Gastroesophageal sphincter (tissue), 4 donors: ENCODE measurements around the gene HK2. TPM values are rescaled to one million over a fixed set of nuclear protein-coding genes. Genes with fewer than 3 reads are reported as not detected.

Experiments used
- ATAC-seq: fragments of 150-250 bp; one replicate; pipeline ENCODE4 v1.9.1; 2016; ENCODE audit warnings: mild to moderate bottlenecking, moderate library complexity
- H3K27ac ChIP-seq, 4 donors: fragments of 200-600 bp; sonication (generic) in 3 of 4; 1 replicate in 3 of 4; 2 replicates in 1 of 4; pipeline ENCODE4 v1.5.1; 2016 to 2019
- H3K27me3 ChIP-seq: fragments of 200-600 bp; sonication (generic); one replicate; pipeline ENCODE4 v1.5.1; 2019
- H3K36me3 ChIP-seq, 2 donors: fragments of 200-600 bp; sonication (generic); one replicate each; pipeline ENCODE4 v1.5.1; 2019; ENCODE audit warnings: control low read depth in 1 of 2
- H3K4me1 ChIP-seq, 3 donors: fragments of 200-600 bp; sonication (generic); 1 replicate in 2 of 3; 2 replicates in 1 of 3; pipeline ENCODE4 v1.5.1; 2016 to 2019; ENCODE audit warnings: control low read depth in 2 of 3
- H3K4me3 ChIP-seq, 2 donors: fragments of 200-600 bp; sonication (generic); one replicate each; pipeline ENCODE4 v1.5.1; 2019; ENCODE audit warnings: mild to moderate bottlenecking in 1 of 2, moderate library complexity in 1 of 2
- H3K9me3 ChIP-seq, 3 donors: fragments of 200-600 bp; sonication (generic); one replicate each; pipeline ENCODE4 v1.5.1; 2017 to 2019; ENCODE audit warnings: control low read depth in 2 of 3
- CTCF ChIP-seq, 4 experiments: fragments of 200-600 bp in 2 of 4; fragments of 450-650 bp in 2 of 4; sonication (generic) in 1 of 4; IDR thresholded peaks; one replicate each; pipeline ENCODE4 v1.5.1; 2017 to 2019; ENCODE audit warnings: antibody characterized with exemption in 4 of 4, mild to moderate bottlenecking in 2 of 4, moderate library complexity in 2 of 4
- EP300 ChIP-seq: sonication (generic); formaldehyde crosslinking; IDR thresholded peaks from one replicate; pipeline ENCODE4 v1.6.1; 2017; ENCODE audit warnings: antibody characterized with exemption, mild to moderate bottlenecking
- POLR2A ChIP-seq, 2 donors: fragments of 450-650 bp; IDR thresholded peaks; one replicate each; pipeline ENCODE4 v1.6.1; 2017; ENCODE audit warnings: antibody characterized with exemption in 2 of 2, mild to moderate bottlenecking in 2 of 2, moderate library complexity in 1 of 2
- POLR2AphosphoS5 ChIP-seq: sonication (generic); formaldehyde crosslinking; IDR thresholded peaks from one replicate; pipeline ENCODE4 v1.6.1; 2017; ENCODE audit warnings: antibody characterized with exemption
- WGBS, 2 donors: methylation state at CpG; one replicate each; pipeline ENCODE4 v1.1.5; 2018; ENCODE audit warnings: low coverage in 1 of 2; 5-methylcytosine and 5-hydroxymethylcytosine counted together
- total RNA-seq, 4 donors: library from RNA; depleted of rRNA; stranded (reverse); fragments of >200 nt; gene quantifications; one replicate each; pipeline ENCODE4 v1.1.0, GENCODE V29; 2016

HK2 gene
- total RNA-seq, 4 donors from 2014 or later = 0.82 to 6.1 (median 2.1) TPM

- ATAC-seq = no peak
- Histone ChIP-seq H3K27ac (no peak overlapping the region), H3K36me3 (peaks cover 0 to 95% of the 10 kb centered on the region in 2 donors), H3K27me3 (no peaks in the 10 kb centered on the region), H3K4me3 (no peak overlapping the region), H3K9me3 (no peaks in the 10 kb centered on the region), H3K4me1 (no peaks in the 10 kb centered on the region)
- WGBS, 2 donors = 96 to 100% methylated on average over 2 to 4 of the region's 4 CpGs
- TF ChIP-seq POLR2A (IDR thresholded peaks at IDR 0.05) (no peak), POLR2AphosphoS5 (no peak), EP300 (no peak), CTCF (IDR thresholded peaks at IDR 0.05) (no peak)
These were observed 48.4 kb downstream of the HK2 start for GRCh38 chr2:74882299-74882687.

DNA sequence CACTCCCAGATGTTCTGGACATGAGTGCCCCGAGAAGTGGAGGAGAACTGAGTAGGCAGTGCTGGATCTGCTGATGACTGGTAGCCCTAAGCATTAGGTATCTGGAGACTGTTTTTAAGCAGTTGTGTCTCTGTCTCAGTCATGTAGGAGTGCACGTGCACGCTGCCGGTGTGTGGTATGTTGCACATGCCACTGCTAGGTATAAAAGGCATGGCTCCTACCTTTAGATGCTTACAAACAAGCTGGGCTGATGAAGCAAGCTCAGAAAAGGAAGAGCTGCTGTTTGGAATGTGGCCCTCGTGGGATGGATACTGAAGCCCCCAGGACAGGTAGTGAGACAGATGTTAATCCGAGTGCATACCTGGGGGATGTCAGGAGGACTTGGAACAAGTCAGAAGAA lies 49.1 kb downstream of the HK2 start:
- peaks cover 0 to 95% of the 10 kb centered on the region in 2 donors for H3K36me3 ChIP-seq
- no peaks in the 10 kb centered on the region for H3K9me3 ChIP-seq
- H3K27ac ChIP-seq = no peak overlapping the region
- TF ChIP-seq EP300 = no peak
- H3K4me1 ChIP-seq = no peaks in the 10 kb centered on the region
- no peaks in the 10 kb centered on the region for H3K27me3 ChIP-seq
- no peak overlapping the region for H3K4me3 ChIP-seq
- no peak for ATAC-seq
- WGBS, 2 donors = 76 to 87% methylated on average over 2 to 3 of the region's 6 CpGs

GRCh38 chr2:74884118-74884762 lies 50.3 kb downstream of the HK2 start:
- no peaks in the 10 kb centered on the region for H3K9me3 ChIP-seq
- no peaks in the 10 kb centered on the region for H3K4me1 ChIP-seq
- peaks cover 0 to 95% of the 10 kb centered on the region in 2 donors for H3K36me3 ChIP-seq
- WGBS, 2 donors = 63 to 93% methylated on average over 2 to 3 of the region's 5 CpGs
- H3K27me3 ChIP-seq = no peaks in the 10 kb centered on the region
- no peak for TF ChIP-seq POLR2A (IDR thresholded peaks at IDR 0.05)
- no peak for TF ChIP-seq EP300
- TF ChIP-seq POLR2AphosphoS5 = no peak
- no peak for TF ChIP-seq CTCF (IDR thresholded peaks at IDR 0.05)
- no peak overlapping the region for H3K27ac ChIP-seq
- no peak for ATAC-seq
- no peak overlapping the region for H3K4me3 ChIP-seq

- Histone ChIP-seq H3K4me1 (no peaks in the 10 kb centered on the region), H3K36me3 (peaks cover 0 to 93% of the 10 kb centered on the region in 2 donors), H3K27me3 (no peaks in the 10 kb centered on the region), H3K4me3 (no peak overlapping the region), H3K27ac (no peak overlapping the region), H3K9me3 (no peaks in the 10 kb centered on the region)
- 82 to 100% methylated on average over 2 to 3 of the region's 5 CpGs for WGBS, 2 donors
- no peak for ATAC-seq
- no peak for TF ChIP-seq POLR2AphosphoS5
- no peak for TF ChIP-seq POLR2A (IDR thresholded peaks at IDR 0.05)
These were observed 50.9 kb downstream of the HK2 start for GRCh38 chr2:74884866-74885265.

- Histone ChIP-seq H3K4me3 (no peak overlapping the region), H3K9me3 (no peaks in the 10 kb centered on the region), H3K4me1 (no peaks in the 10 kb centered on the region), H3K27ac (no peak overlapping the region), H3K36me3 (peaks cover 0 to 93% of the 10 kb centered on the region in 2 donors), H3K27me3 (no peaks in the 10 kb centered on the region)
- no peak for ATAC-seq
- WGBS, 2 donors = 83% methylated on average over 6 of the region's 8 CpGs; no CpG with 5 or more reads in 1 of the 2 donors
- no peak for TF ChIP-seq POLR2A (IDR thresholded peaks at IDR 0.05)
- TF ChIP-seq EP300 = no peak
- TF ChIP-seq CTCF (IDR thresholded peaks at IDR 0.05) = no peak
- no peak for TF ChIP-seq POLR2AphosphoS5
These were observed 52.3 kb downstream of the HK2 start for GRCh38 chr2:74886251-74886650.

GRCh38 chr2:74886811-74887210 lies 52.9 kb downstream of the HK2 start:
- H3K4me1 ChIP-seq = no peaks in the 10 kb centered on the region
- H3K9me3 ChIP-seq = no peaks in the 10 kb centered on the region
- no peaks in the 10 kb centered on the region for H3K27me3 ChIP-seq
- no peak overlapping the region for H3K27ac ChIP-seq
- TF ChIP-seq POLR2A (IDR thresholded peaks at IDR 0.05) = no peak
- TF ChIP-seq CTCF (IDR thresholded peaks at IDR 0.05) = no peak
- TF ChIP-seq EP300 = no peak
- no peak for TF ChIP-seq POLR2AphosphoS5
- no peak overlapping the region for H3K4me3 ChIP-seq
- peaks cover 0 to 90% of the 10 kb centered on the region in 2 donors for H3K36me3 ChIP-seq
- WGBS, 2 donors = no CpG with 5 or more reads among the region's 4 CpGs
- ATAC-seq = no peak
